H1 (cell line): ENCODE data around the gene DNAL4. TPM values are rescaled to one million over a fixed set of nuclear protein-coding genes. Genes with fewer than 3 reads are reported as not detected.

Experiments
- CTCF ChIA-PET: fragments of 300-600 bp; sonication (Branson Sonifier 250); formaldehyde crosslinking; loops from one replicate; lab custom pipeline; 2021; ENCODE audit not compliant: partially characterized antibody; lab: Charles Lee
- POLR2A ChIA-PET: fragments of 300-600 bp; sonication (Branson Sonifier 250); formaldehyde crosslinking; loops from one replicate; lab custom pipeline; 2021; ENCODE audit warnings: inconsistent platforms; ENCODE audit not compliant: partially characterized antibody; lab: Charles Lee
- DNase-seq, 2 experiments: peaks; one replicate each; pipeline versions ENCODE4 v3.0.0 to v3.0.0-alpha.2; 2010 to 2022; ENCODE audit warnings: low spot score in 2 of 2, low read depth in 1 of 2, mixed read lengths in 1 of 2
- FAIRE-seq: peaks from 2 replicates; lab custom pipeline; 2011; peaks lifted over from hg19 to GRCh38; lab: Jason Lieb, UNC
- H2AFZ ChIP-seq: 2 replicates; pipeline ENCODE4 v1.8.1; 2012; ENCODE audit warnings: low read length, inconsistent platforms
- H2AK5ac ChIP-seq: 2 replicates; pipeline ENCODE4 v1.6.1; 2013; ENCODE audit warnings: low read depth, low read length
- H2BK120ac ChIP-seq: replicated peaks from 2 replicates; pipeline ENCODE3; 2013; ENCODE audit warnings: low read depth, low read length, inconsistent platforms
- H2BK12ac ChIP-seq: 2 replicates; pipeline ENCODE4 v1.6.1; 2013; ENCODE audit warnings: low read depth, low read length
- H2BK15ac ChIP-seq: 2 replicates; pipeline ENCODE4 v1.6.1; 2013; ENCODE audit warnings: low read length
- H2BK20ac ChIP-seq: 2 replicates; pipeline ENCODE4 v1.6.1; 2013; ENCODE audit warnings: low read length
- H2BK5ac ChIP-seq: 2 replicates; pipeline ENCODE4 v1.6.1; 2013; ENCODE audit warnings: low read depth, low read length
- H3K14ac ChIP-seq: 2 replicates; pipeline ENCODE4 v1.6.1; 2013; ENCODE audit warnings: inconsistent platforms; ENCODE audit not compliant: insufficient read length
- H3K18ac ChIP-seq: 2 replicates; pipeline ENCODE4 v1.6.1; 2013; ENCODE audit warnings: low read length; ENCODE audit errors: extremely low read depth
- H3K23ac ChIP-seq: 2 replicates; pipeline ENCODE4 v1.6.1; 2013; ENCODE audit warnings: inconsistent platforms; ENCODE audit not compliant: insufficient read length
- H3K23me2 ChIP-seq: 2 replicates; pipeline ENCODE4 v1.6.1; 2013; ENCODE audit warnings: low read depth, low read length
- H3K27ac ChIP-seq: 2 replicates; pipeline ENCODE4 v1.6.1; 2011; ENCODE audit warnings: low read depth, low read length, inconsistent platforms
- H3K27me3 ChIP-seq, 4 experiments: replicated peaks in 1 of 4; 1 replicate in 1 of 4; 2 replicates in 3 of 4; pipeline versions ENCODE4 v1.6.1 to v1.8.1; 2011 to 2013; ENCODE audit warnings: low read length in 3 of 4, mild to moderate bottlenecking in 3 of 4, inconsistent platforms in 2 of 4, mixed read lengths in 2 of 4, moderate library complexity in 1 of 4; ENCODE audit not compliant: control insufficient read depth in 3 of 4, insufficient read depth in 3 of 4; ENCODE audit errors: extremely low read depth in 1 of 4
- H3K36me3 ChIP-seq, 4 experiments: 2 replicates each; pipeline versions ENCODE4 v1.6.1 to v1.8.1; 2011 to 2013; ENCODE audit warnings: mild to moderate bottlenecking in 4 of 4, low read length in 3 of 4, moderate library complexity in 2 of 4, control low read depth in 1 of 4, inconsistent platforms in 1 of 4; ENCODE audit not compliant: insufficient read depth in 4 of 4, control insufficient read depth in 2 of 4
- H3K4ac ChIP-seq: replicated peaks from 2 replicates; pipeline ENCODE3; 2013; ENCODE audit warnings: low read length, low read depth, mixed read lengths, inconsistent platforms; ENCODE audit not compliant: insufficient read length
- H3K4me1 ChIP-seq, 4 experiments: replicated peaks in 1 of 4; 1 replicate in 1 of 4; 2 replicates in 3 of 4; pipeline versions ENCODE4 v1.6.1 to v1.8.1; 2011 to 2013; ENCODE audit warnings: low read length in 3 of 4, inconsistent platforms in 2 of 4, mixed read lengths in 1 of 4; ENCODE audit not compliant: insufficient read depth in 4 of 4, control insufficient read depth in 3 of 4
- H3K4me2 ChIP-seq, 2 experiments: 2 replicates each; pipeline versions ENCODE4 v1.6.1 to v1.8.1; 2011 to 2013; ENCODE audit warnings: low read depth in 2 of 2, low read length in 2 of 2, control low read depth in 1 of 2, inconsistent platforms in 1 of 2, mild to moderate bottlenecking in 1 of 2; ENCODE audit not compliant: insufficient read depth in 1 of 2
- H3K4me3 ChIP-seq, 4 experiments: fragments of 200-600, 300-600 bp in 1 of 4; sonication (generic), shearing (Covaris generic), sonication (Bioruptor Twin) in 1 of 4; 2 replicates each; pipeline versions ENCODE4 v1.5.1 to v1.8.1; 2011 to 2016; ENCODE audit warnings: low read length in 4 of 4, low read depth in 3 of 4, control low read depth in 2 of 4, inconsistent platforms in 2 of 4, mild to moderate bottlenecking in 2 of 4, mixed read lengths in 1 of 4, moderate library complexity in 1 of 4; ENCODE audit not compliant: insufficient read depth in 2 of 4; ENCODE audit errors: extremely low read depth in 1 of 4
- H3K56ac ChIP-seq: replicated peaks from 2 replicates; pipeline ENCODE3; 2013; ENCODE audit warnings: low read depth, mild to moderate bottlenecking, mixed read lengths, low read length, inconsistent platforms; ENCODE audit not compliant: insufficient read length
- H3K79me1 ChIP-seq: 2 replicates; pipeline ENCODE4 v1.6.1; 2013; ENCODE audit warnings: low read depth, low read length, control low read depth
- H3K79me2 ChIP-seq, 2 experiments: 2 replicates each; pipeline versions ENCODE4 v1.6.1 to v1.8.1; 2012 to 2013; ENCODE audit warnings: low read length in 2 of 2, mild to moderate bottlenecking in 2 of 2, inconsistent platforms in 1 of 2; ENCODE audit not compliant: insufficient read depth in 2 of 2, control insufficient read depth in 1 of 2
- H3K9ac ChIP-seq, 4 experiments: replicated peaks in 1 of 4; 1 replicate in 1 of 4; 2 replicates in 3 of 4; pipeline versions ENCODE4 v1.6.1 to v1.8.1; 2011 to 2013; ENCODE audit warnings: low read depth in 3 of 4, low read length in 3 of 4, control low read depth in 2 of 4, mild to moderate bottlenecking in 2 of 4, moderate library complexity in 2 of 4, inconsistent platforms in 1 of 4; ENCODE audit errors: extremely low read depth in 1 of 4
- H3K9me3 ChIP-seq, 2 experiments: 2 replicates each; pipeline versions ENCODE4 v1.6.1 to v1.8.1; 2012 to 2013; ENCODE audit warnings: mild to moderate bottlenecking in 2 of 2, moderate library complexity in 2 of 2, control low read depth in 1 of 2, inconsistent platforms in 1 of 2, low read depth in 1 of 2, low read length in 1 of 2, mixed read lengths in 1 of 2; ENCODE audit not compliant: insufficient read depth in 2 of 2
- H4K20me1 ChIP-seq, 2 experiments: replicated peaks in 1 of 2; 2 replicates each; pipeline versions ENCODE3 to v1.8.1; 2011 to 2013; ENCODE audit warnings: inconsistent platforms in 2 of 2, low read length in 2 of 2, mild to moderate bottlenecking in 1 of 2; ENCODE audit not compliant: insufficient read depth in 2 of 2, control insufficient read depth in 1 of 2
- H4K5ac ChIP-seq: 2 replicates; pipeline ENCODE4 v1.6.1; 2013; ENCODE audit warnings: low read length, low read depth, mixed read lengths, inconsistent platforms; ENCODE audit not compliant: insufficient read length
- H4K8ac ChIP-seq: 2 replicates; pipeline ENCODE4 v1.8.0; 2013; ENCODE audit warnings: mild to moderate bottlenecking, moderate library complexity, low read length, inconsistent platforms; ENCODE audit not compliant: insufficient read depth; ENCODE audit errors: extremely low read depth
- H4K91ac ChIP-seq: replicated peaks from 2 replicates; pipeline ENCODE3; 2013; ENCODE audit warnings: low read length, mixed read lengths, inconsistent platforms; ENCODE audit not compliant: insufficient read length
- EGR1 ChIP-seq: IDR thresholded peaks from 2 replicates; pipeline ENCODE4 v1.6.1; 2011; ENCODE audit warnings: low read depth, low read length, borderline replicate concordance
- KDM5A ChIP-seq: fragments of 200-600 bp; IDR thresholded peaks from 2 replicates; pipeline ENCODE4 v1.7.1; 2012; ENCODE audit warnings: mild to moderate bottlenecking, low read length, inconsistent platforms, mixed read lengths
- TCF12 ChIP-seq: IDR thresholded peaks from 2 replicates; pipeline ENCODE4 v1.6.1; 2011; ENCODE audit warnings: low read depth, mild to moderate bottlenecking, low read length
- WGBS, 2 experiments: shearing (Covaris generic) in 1 of 2; methylation state at CpG; one replicate each; pipeline versions ENCODE4 v1.1.6 to v1.1.7; 2013 to 2015; ENCODE audit warnings: low lambda C conversion rate in 2 of 2, mixed read lengths in 2 of 2, inconsistent platforms in 1 of 2, low coverage in 1 of 2, missing lambda C conversion rate in 1 of 2; ENCODE audit not compliant: insufficient replicate concordance in 2 of 2, insufficient coverage in 1 of 2, insufficient read length in 1 of 2; ENCODE audit errors: extremely low coverage in 1 of 2, missing lambda C conversion rate in 1 of 2; 5-methylcytosine and 5-hydroxymethylcytosine counted together
- polyA plus RNA-seq, 7 experiments: library from polyadenylated mRNA; depleted of rRNA in 3 of 7; stranded (reverse) in 5 of 7; unstranded in 2 of 7; fragments of >200 nt in 5 of 7; fragments of 200-250 nt in 2 of 7; gene quantifications; 1 replicate in 5 of 7; 2 replicates in 1 of 7; 4 replicates in 1 of 7; pipeline versions ENCODE4 v1.2.1 to v1.2.3, GENCODE V29; 2011 to 2013; ENCODE audit warnings: missing spikeins in 2 of 7, mixed read lengths in 2 of 7
- total RNA-seq: library from RNA; stranded (reverse); fragmentation: NEBNext Ultra II Directional; extraction: Animal tissue kit (Norgen Biotek cat#: 25700); gene quantifications from 2 replicates; pipeline ENCODE4 v1.2.1, GENCODE V29; 2021

The DNAL4 gene
- total and polyA plus RNA-seq, 2 of the 8 experiments (the other 6 are each of a cell fraction or from before 2014, with no cell fraction given): 8.8 to 14.0 TPM

- POLR2A ChIA-PET: interaction anchor here (0.8 to 1.9 kb wide), 2 partner anchors 17 to 37 kb away, joined by 3 to 4 read pairs; no protein-coding TSS in a partner anchor
- H3K36me3 ChIP-seq: no peaks in the 10 kb centered on the region
- TF ChIP-seq KDM5A (no peak), EGR1 (no peak), TCF12 (no peak)
These were observed 26.1 kb upstream of the DNAL4 start for GRCh38 chr22:38820020-38820419.

More at GRCh38 chr22:38820020-38820419, 26.1 kb upstream of the DNAL4 start:
- Histone ChIP-seq H3K27me3 (no peaks in the 10 kb centered on the region; a peak in 1 of 7 replicates), H3K4ac (no peak overlapping the region), H3K23ac (no peak overlapping the region), H3K56ac (no peak overlapping the region), H4K5ac (no peak overlapping the region), H2BK15ac (no peak overlapping the region), H4K8ac (no peak overlapping the region; the same call in 1 of the 2 replicates), H2BK20ac (no peak overlapping the region), H3K9ac (no peak overlapping the region), H3K79me1 (0 out of 2 replicates have a peak, but pooled peaks cover under 1% of the 10 kb centered on the region), H2AK5ac (no peak overlapping the region), H3K27ac (no peak overlapping the region), H3K4me3 (no peak overlapping the region), H2AFZ (no peak overlapping the region), H3K4me1 (peaks cover 0 to 3% (median 0%) of the 10 kb centered on the region in 4 experiments; a peak in 1 of 7 replicates), H4K20me1 (no peaks in the 10 kb centered on the region), H3K14ac (no peak overlapping the region), H3K18ac (no peak overlapping the region), H2BK5ac (no peak overlapping the region), H4K91ac (no peak overlapping the region), H2BK120ac (no peak overlapping the region), H3K23me2 (no peaks in the 10 kb centered on the region), H3K4me2 (no peak overlapping the region), H2BK12ac (no peak overlapping the region), H3K9me3 (no peaks in the 10 kb centered on the region), H3K79me2 (no peaks in the 10 kb centered on the region)
- 81% methylated on average over 8 of the region's 8 CpGs; no CpG with 5 or more reads in 1 of the 2 experiments for WGBS, 2 experiments
- DNase-seq (no peak), FAIRE-seq (no peak)
- CTCF ChIA-PET: interaction anchor here (0.7 to 5.8 kb wide), 7 partner anchors 8 to 315 kb away, joined by 3 to 29 read pairs (median 4); no protein-coding TSS in a partner anchor
